ENCODE data around the gene GALNT17. TPM values are rescaled to one million over a fixed set of nuclear protein-coding genes. Genes with fewer than 3 reads are reported as not detected.

GALNT17 gene
- polyA plus RNA-seq, 1 donor from 2014 or later, result 15.7 TPM

- Histone ChIP-seq H3K79me2 (replicated peaks; ENCODE audit: insufficient read depth, low read length) (no peaks in the 10 kb centered on the region), H3K27me3 (ENCODE audit: insufficient read depth, low read depth, low read length) (no peaks in the 10 kb centered on the region), H3K36me3 (ENCODE audit: insufficient read depth, low read length) (no peaks in the 10 kb centered on the region), H3K27ac (ENCODE audit: low read length) (no peak overlapping the region), H3K4me3 (ENCODE audit: low read length) (no peak overlapping the region), H3K9ac (ENCODE audit: low read length) (no peak overlapping the region), H4K20me1 (ENCODE audit: insufficient read depth) (no peaks in the 10 kb centered on the region), H2AFZ (ENCODE audit: low read depth, low read length) (no peak overlapping the region), H3K9me3 (ENCODE audit: low read length) (no peaks in the 10 kb centered on the region), H3K4me2 (ENCODE audit: low read length) (no peak overlapping the region), H3F3A (ENCODE audit: insufficient read depth, low read length, poor library complexity, severe bottlenecking) (no peaks in the 10 kb centered on the region), H3K9me2 (ENCODE audit: insufficient read depth, low read length) (no peaks in the 10 kb centered on the region)
- TF ChIP-seq CTCF (IDR thresholded peaks at IDR 0.05; ENCODE audit: poor library complexity, severe bottlenecking) (no peak), EZH2 (IDR thresholded peaks at IDR 0.05; ENCODE audit: borderline replicate concordance, insufficient read depth, low read length, poor library complexity, severe bottlenecking) (no peak), REST (IDR thresholded peaks at IDR 0.05; ENCODE audit: borderline replicate concordance) (no peak), EP300 (conservative IDR thresholded peaks at IDR 0.05; ENCODE audit: poor library complexity, severe bottlenecking) (no peak), MXI1 (conservative IDR thresholded peaks at IDR 0.05; ENCODE audit: poor library complexity, severe bottlenecking) (no peak), TAF1 (IDR thresholded peaks at IDR 0.05; ENCODE audit: low read depth) (no peak), SMC3 (conservative IDR thresholded peaks at IDR 0.05; ENCODE audit: poor library complexity) (no peak), POLR2AphosphoS5 (IDR thresholded peaks at IDR 0.05) (no peak), RAD21 (conservative IDR thresholded peaks at IDR 0.05) (no peak)
Measured at GRCh38 chr7:71157757-71158156, 25.8 kb downstream of the GALNT17 start.

GRCh38 chr7:71165708-71166107 lies 33.8 kb downstream of the GALNT17 start:
- no peaks in the 10 kb centered on the region for H3K79me2 ChIP-seq (replicated peaks; ENCODE audit: insufficient read depth, low read length)
- no peak for TF ChIP-seq REST (IDR thresholded peaks at IDR 0.05; ENCODE audit: borderline replicate concordance)
- no peak for TF ChIP-seq POLR2AphosphoS5 (IDR thresholded peaks at IDR 0.05)
- TF ChIP-seq CTCF (IDR thresholded peaks at IDR 0.05; ENCODE audit: poor library complexity, severe bottlenecking), result no peak
- no peak for TF ChIP-seq MXI1 (conservative IDR thresholded peaks at IDR 0.05; ENCODE audit: poor library complexity, severe bottlenecking)
- no peak for TF ChIP-seq SMC3 (conservative IDR thresholded peaks at IDR 0.05; ENCODE audit: poor library complexity)
- no peak for TF ChIP-seq RAD21 (conservative IDR thresholded peaks at IDR 0.05)
- TF ChIP-seq TAF1 (IDR thresholded peaks at IDR 0.05; ENCODE audit: low read depth), result no peak
- TF ChIP-seq EP300 (conservative IDR thresholded peaks at IDR 0.05; ENCODE audit: poor library complexity, severe bottlenecking), result no peak
- no peak for TF ChIP-seq EZH2 (IDR thresholded peaks at IDR 0.05; ENCODE audit: borderline replicate concordance, insufficient read depth, low read length, poor library complexity, severe bottlenecking)
- no peak overlapping the region for H3K4me2 ChIP-seq (ENCODE audit: low read length)
- H3K9ac ChIP-seq (ENCODE audit: low read length), result no peak overlapping the region
- H3K9me3 ChIP-seq (ENCODE audit: low read length), result no peaks in the 10 kb centered on the region
- H3F3A ChIP-seq (ENCODE audit: insufficient read depth, low read length, poor library complexity, severe bottlenecking), result no peaks in the 10 kb centered on the region
- H3K4me3 ChIP-seq (ENCODE audit: low read length), result no peak overlapping the region
- H3K9me2 ChIP-seq (ENCODE audit: insufficient read depth, low read length), result no peaks in the 10 kb centered on the region
- H3K36me3 ChIP-seq (ENCODE audit: insufficient read depth, low read length), result no peaks in the 10 kb centered on the region
- H4K20me1 ChIP-seq (ENCODE audit: insufficient read depth), result no peaks in the 10 kb centered on the region
- H3K27ac ChIP-seq (ENCODE audit: low read length), result no peak overlapping the region
- H3K27me3 ChIP-seq (ENCODE audit: insufficient read depth, low read depth, low read length), result no peaks in the 10 kb centered on the region
- H2AFZ ChIP-seq (ENCODE audit: low read depth, low read length), result no peak overlapping the region

Data from neural cell (in vitro differentiated cells).